Loucy (cell line): ENCODE data around the gene DSCAM.

Experiments used
- EZH2phosphoT487 ChIP-seq: fragments of 200-600 bp; IDR thresholded peaks from 2 replicates; pipeline ENCODE4 v1.6.1; 2018; ENCODE audit warnings: antibody characterized with exemption, mild to moderate bottlenecking, moderate library complexity, borderline replicate concordance
- TF ChIP-seq, protein P1 (sequence below): fragments of 200-600 bp; sonication (generic); conservative IDR thresholded peaks from 2 replicates; pipeline ENCODE4 v1.5.1; 2014; ENCODE audit warnings: mild to moderate bottlenecking, antibody characterized with exemption, low read length

DNA sequence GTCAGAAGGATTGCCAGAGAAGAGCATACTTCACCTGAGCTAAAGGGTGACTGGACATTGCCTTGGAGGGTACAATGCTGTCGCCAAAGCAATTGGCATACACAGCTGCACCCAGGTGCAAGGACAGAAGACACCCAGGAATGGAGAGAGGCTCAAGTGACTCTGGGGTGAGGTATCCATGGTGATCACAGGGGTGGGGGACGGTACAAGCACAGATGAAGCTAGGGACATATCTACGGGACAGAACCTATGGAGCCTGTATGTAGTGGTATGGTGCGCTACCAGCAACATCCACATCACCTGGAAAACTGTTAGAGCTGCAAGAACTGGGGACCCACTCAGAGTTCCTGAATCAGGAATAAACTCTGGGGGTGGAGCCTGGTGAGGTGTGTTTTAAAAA, 693.6 kb downstream of the DSCAM start:
- TF ChIP-seq, protein P1, sequence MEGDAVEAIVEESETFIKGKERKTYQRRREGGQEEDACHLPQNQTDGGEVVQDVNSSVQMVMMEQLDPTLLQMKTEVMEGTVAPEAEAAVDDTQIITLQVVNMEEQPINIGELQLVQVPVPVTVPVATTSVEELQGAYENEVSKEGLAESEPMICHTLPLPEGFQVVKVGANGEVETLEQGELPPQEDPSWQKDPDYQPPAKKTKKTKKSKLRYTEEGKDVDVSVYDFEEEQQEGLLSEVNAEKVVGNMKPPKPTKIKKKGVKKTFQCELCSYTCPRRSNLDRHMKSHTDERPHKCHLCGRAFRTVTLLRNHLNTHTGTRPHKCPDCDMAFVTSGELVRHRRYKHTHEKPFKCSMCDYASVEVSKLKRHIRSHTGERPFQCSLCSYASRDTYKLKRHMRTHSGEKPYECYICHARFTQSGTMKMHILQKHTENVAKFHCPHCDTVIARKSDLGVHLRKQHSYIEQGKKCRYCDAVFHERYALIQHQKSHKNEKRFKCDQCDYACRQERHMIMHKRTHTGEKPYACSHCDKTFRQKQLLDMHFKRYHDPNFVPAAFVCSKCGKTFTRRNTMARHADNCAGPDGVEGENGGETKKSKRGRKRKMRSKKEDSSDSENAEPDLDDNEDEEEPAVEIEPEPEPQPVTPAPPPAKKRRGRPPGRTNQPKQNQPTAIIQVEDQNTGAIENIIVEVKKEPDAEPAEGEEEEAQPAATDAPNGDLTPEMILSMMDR = no peak
- TF ChIP-seq EZH2phosphoT487 = no peak
